Measurements from ENCODE around the gene KRTAP10-4. TPM values are rescaled to one million over a fixed set of nuclear protein-coding genes. Genes with fewer than 3 reads are reported as not detected.
"Not testable (repeated sequence)": the region's sequence is repeated elsewhere in the genome, so short reads cannot be mapped to it uniquely, and the experiment has no call there.

KRTAP10-4 gene
- total RNA-seq, 1 donor from 2014 or later, result not detected

DNA sequence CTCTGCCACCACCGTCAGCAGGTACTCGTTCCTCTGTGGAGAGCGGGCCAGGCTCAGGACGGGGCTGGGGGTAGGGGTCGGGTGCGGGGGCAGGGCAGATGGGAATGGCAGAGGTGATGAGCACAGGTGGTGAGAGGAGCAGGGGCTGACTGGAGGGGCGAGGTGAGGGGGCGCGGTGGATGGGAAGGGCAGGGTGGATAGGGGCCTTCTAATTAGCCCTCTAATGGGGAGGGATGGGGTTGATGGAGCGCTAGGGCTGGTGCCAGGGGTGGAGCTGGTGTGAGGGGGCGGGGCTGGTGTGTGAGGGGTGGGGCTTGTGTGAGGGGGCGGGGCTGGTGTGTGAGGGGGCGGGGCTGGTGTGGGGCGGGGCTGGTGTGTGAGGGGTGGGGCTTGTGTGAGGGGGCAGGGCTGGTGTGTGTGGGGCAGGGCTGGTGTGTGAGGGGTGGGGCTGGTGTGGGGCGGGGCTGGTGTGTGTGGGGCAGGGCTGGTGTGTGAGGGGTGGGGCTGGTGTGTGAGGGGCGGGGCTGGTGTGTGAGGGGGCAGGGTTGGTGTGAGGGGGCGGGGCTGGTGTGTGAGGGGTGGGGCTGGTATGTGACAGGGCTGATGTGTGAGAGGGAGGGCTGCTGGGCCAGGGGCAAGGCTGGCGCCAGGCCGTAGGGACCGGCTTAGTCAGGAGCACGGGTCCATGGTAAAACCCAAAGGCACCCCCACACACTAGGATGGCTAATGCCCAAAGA, 39.5 kb upstream of the KRTAP10-4 start:
- no peak for DNase-seq (ENCODE audit: low spot score in 2 of 2)
- no peak for FAIRE-seq

DNA sequence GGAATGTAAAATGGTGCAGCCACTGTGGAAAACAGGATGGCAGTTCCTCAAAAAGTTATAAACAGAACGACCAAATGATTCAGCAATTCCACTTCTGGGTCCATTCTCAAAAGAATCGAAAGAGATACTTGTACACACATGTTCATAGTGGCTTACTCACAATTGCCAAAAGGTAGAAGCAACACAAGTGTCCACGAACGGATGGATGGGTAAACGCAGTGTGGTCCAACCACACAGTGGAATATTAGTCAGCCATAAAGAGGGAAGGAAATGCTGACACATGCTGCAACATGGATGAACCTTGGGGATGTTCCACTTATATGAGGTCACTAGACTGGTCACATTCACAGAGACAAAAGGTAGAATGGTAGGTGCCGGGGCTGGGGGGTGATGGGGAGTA, 38.8 kb upstream of the KRTAP10-4 start:
- FAIRE-seq (no peak), DNase-seq (ENCODE audit: low spot score in 2 of 2) (no peak)

DNA sequence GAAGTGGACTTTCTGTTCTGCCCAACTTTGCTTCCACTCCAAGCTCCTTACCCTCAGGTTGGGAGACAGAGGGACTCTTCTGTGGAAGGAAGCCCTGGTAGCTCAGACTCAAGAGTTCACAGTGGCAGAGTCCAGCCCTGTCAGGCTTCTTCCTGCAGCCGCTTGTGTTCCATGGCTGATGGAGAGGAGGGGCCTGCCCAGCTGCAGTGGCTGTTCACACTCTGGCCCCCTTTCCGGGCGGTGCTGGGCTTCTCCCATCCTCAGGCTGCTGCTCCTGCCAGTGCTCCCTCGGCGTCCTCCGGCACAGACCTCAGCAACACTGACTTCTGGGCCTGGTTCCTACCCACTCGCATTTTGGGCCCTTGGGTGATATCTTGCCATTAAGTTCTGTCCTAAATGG, 37.6 kb upstream of the KRTAP10-4 start:
- FAIRE-seq (no peak), DNase-seq (ENCODE audit: low spot score in 2 of 2) (no peak)

DNA sequence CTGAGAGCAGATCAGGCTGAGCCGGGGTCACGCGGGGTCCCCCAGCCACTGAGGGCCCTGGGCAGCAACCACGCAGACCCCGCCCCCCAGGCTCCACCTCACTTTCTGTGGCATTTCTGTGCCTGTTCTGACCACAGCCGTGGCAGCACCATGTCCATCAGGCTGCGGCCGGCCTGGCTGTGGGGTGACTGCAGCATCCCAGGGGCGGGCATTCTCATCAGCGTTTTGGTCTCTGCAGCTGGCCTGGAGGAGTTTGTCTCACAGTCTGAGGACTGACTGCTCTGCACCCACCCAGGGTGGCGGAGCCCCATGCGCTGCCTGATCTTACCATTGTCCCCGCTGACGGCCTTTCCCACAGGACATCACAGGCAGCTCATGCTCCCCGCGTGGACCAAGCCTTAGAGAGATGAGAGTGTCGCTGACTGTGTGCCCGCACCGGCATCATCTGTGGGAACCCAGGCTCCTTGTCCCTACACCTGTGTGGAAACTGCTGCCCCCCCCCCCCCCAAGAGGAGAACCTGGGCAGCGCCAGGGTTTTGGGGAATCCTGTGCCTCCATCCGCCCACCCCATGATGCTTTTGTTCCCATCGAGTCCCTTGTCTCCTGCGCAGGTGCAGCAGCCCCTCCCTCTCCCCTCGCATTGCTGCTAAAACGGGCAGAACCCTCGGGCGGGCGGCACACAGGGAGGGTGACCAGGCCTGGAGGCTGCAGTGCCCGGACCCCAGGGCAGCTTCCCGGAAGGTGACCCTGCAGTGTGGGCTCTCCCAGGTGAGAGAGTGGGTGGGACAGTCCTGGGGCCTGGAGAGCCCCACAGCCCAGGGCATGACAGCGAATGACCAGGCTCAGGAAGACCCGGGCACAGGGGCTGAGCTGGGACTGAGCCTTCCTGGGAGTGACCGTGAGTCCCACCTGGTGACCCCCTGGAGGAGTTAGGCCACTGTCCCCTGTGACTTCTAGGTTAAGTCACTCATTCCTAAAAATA, 35.3 kb upstream of the KRTAP10-4 start:
- DNase-seq (ENCODE audit: low spot score in 2 of 2) (no peak), FAIRE-seq (no peak)

DNA sequence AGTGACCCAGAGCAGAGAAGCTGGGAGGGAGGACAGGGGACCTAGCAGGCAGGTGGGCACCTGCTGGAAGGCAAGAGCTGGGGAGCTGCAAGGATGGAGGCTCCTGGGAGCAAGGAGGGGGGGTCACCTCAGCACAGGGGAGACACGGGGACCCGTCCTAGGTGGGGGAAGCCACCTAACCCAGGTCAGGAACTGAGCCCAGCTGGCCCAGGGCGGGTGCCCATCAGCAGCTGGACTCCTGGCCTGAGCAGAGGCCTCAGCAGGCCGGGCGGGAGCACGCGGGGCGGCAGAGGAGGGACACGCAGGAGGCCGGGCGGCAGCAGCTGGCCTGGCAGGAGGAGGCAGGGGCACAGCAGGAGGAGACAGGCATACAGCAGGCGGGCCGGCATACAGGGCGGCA, 34.5 kb upstream of the KRTAP10-4 start:
- DNase-seq (ENCODE audit: low spot score in 2 of 2) (no peak), FAIRE-seq (no peak)

DNA sequence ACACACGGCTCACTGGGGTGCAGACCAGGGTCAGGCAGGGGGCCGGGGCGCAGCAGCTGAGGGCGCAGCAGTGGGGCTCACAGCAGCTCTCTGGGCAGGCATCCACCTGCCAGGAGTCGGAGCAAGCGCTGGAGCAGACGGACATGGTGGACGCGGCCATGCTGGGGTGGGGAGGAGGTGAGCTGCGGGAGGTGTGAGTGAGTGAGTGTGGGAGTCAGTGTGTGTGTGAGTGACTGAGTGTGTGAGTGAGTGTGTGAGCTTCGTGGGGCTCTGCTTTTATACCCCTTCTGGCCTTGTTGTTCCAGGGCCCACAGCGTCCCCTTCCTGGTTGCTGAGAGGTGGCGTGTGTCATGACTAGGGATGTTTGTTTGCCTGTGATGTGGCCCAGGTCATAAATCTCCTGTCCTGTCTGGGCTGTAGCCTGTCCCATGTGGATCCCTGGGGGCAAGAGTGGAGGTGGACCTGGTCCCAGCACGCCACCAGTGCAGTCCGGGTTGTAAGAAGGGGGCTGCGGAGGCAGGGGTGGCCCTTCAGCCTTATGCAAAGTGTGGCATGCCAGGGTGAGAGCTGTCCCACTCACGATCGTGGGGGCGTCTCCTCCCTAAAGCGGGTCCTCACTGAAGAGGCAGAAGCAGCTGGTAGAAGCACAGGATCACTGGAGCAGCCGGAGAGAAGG, 33.4 kb upstream of the KRTAP10-4 start, which contains the start of gene KRTAP10-1:
Gene KRTAP10-1 (minus strand): TSS at position 205 of the 676 bp plus-strand sequence. CDS start 45 bp downstream, at position 160.
- FAIRE-seq (no peak), DNase-seq (ENCODE audit: low spot score in 2 of 2) (no peak)

DNA sequence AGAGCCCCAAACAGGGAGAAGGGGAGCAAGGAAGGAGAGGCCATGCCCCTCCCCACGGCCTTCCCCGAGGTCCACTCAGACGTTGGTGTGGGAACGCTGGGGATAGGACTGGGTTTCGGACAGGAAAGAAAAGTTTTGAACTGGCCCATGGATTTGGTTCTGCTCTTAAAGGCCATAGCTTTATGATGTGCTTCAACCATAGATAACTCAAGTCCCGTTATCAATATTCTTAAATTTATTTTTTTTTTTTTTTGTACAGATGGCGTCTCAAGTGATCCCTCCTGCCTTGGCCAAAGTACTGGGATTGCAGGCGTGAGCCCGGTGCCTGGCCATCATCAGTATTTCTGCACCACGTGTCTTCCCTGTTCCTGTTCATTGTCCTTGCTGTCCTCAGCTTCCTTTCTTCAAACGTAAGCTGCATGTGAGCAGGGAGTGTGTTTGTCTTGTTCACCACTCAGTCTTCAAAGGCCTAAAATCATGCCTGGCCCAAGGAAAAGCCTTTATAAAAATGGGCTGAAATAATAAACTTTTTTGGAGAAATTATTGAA, 32.7 kb upstream of the KRTAP10-4 start:
- FAIRE-seq (no peak), DNase-seq (ENCODE audit: low spot score in 2 of 2) (no peak)

DNA sequence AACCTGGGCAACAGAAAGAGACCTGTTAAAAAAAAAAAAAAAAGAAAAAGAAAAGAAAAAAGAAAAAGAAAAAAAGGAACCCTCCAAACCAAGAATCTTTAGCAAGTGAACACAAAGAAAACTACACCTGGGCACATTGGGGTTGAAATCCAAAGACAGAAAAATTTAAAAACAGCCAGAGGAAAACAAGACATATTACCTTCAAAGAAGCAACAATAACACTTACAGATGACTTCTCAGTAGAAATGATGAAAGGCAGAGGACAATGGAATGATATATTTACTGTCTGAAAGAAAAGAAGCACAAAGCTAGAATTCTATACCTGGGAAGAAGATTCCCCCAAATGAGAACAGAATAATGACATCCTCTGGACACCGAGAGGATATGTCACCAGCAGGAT, 30.8 kb upstream of the KRTAP10-4 start:
- DNase-seq (ENCODE audit: low spot score in 2 of 2) (no peak), FAIRE-seq (no peak)

DNA sequence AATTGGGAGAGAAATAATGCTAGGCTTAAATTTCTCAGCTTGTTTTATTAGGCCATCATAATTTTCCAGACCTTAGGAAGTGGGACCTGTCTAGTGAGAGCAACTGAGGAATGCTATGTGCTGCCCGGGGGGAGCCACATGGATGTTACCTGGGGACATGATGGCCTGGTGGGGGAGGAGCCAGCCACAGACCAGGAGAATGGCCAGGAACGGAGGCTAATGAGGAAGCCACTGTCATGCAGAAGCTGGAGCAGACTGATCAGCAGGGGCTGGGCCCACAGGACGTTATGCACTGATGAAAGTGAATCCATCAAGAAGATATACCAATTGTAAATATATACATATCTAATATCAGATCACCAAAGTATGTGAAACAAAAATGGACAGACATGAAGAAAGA, 29.0 kb upstream of the KRTAP10-4 start:
- DNase-seq (ENCODE audit: low spot score in 2 of 2) (no peak), FAIRE-seq (no peak)

DNA sequence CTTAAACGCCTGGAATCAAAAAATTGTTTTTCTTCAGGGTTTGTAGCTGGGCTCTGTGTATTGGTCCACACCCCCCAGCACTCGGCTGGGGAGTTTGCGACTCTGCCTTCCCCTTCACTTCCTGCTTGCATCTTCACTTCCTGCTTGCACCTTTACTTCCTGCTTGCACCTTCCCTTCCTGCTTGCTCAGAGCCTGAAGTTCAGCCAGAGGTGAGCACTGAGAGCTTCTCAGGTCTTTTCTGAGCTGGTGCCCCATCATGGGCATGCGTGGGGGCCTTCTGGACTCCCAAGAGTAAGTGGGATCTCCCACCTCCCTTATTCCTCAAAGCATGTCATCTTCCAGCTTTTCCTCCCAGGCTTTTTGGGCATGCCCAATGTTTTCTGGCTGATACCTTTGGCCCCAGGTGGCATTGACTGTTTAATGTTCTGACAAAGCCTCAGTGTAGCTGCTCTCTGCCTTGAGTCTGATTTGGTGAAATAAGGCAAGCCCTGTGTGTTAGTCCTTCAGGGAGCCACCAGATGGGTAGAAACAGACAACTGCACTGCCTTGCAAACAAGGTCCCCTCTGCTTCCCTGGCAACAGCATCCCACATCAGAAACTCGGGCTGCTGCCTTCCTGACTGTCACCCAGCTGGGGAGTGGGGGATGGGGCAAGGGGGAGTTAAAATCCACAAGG, 25.7 kb upstream of the KRTAP10-4 start:
- FAIRE-seq, result no peak
- DNase-seq (ENCODE audit: low spot score in 2 of 2), result no peak

DNA sequence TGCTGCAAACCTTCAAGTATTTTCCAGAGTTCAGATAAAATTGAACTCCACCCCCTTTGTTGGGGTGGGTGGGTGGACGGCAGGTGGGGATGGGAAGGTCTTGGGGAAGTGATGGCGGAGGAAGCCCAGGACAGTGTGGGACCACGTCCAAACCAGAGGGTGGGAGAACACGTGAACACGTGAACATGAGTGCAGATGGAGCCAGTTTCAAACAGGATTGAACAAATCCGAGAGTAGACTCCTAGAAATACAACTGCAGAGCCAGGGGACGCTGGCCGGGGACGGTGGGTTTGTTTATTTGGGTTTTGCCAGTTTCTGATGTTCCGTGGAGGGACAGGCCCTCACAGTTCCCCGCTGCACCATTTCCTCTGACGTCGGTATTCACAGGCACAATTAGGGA, 25.1 kb upstream of the KRTAP10-4 start:
- FAIRE-seq (no peak), DNase-seq (ENCODE audit: low spot score in 2 of 2) (no peak)

DNA sequence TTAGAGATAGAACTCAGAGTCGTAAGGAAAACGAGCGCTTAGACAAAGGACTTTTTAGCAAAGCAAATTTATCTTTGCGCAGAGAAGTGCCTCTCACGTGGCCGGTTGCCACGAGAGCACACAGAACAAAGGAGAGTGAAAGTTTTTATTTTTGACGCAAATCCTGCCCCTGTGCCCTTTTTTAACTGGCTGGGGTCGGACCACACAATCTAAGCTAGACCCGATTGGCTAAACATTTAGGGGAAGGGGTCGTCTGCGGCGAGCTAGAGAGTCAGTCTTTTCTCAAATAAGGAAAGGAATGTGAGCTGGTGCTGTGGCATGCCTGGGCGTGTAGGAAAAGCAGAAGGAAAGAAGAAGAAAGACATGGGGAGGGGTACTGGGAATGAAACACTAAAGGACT, 24.6 kb upstream of the KRTAP10-4 start:
- no peak for DNase-seq (ENCODE audit: low spot score in 2 of 2)
- FAIRE-seq, result no peak

DNA sequence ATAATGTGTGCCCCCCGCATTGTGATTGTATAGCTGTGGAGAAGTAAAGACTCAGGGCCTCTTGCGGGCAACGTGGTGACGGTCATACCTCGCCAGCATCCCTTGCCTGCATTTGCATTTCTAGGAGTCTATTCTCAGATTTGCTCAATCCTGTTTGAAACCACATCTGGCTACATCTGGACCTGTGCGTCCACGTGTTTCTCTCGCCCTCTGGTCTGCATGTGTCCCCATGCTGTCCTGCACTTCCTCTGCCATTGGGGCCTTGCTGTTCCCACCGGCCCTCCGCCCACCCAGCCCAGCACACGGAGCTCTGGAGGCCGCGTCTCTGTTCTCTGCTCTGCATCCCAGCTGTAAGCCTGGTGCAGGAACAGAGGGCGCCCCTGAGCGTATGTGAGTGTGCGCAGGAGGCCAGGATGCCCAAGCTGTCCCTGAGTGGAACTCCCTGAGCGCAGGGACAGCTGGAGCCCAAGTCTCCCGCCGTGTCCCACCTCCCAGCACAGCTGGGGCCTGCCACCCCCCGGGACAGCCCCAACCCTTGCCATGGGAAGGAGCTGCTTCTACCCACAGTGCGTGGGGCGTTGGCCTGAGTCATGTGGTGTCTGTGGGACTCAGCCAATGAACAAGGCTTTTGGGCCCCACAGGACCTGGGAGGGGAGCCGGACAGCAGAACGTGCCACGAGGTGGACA, 23.9 kb upstream of the KRTAP10-4 start:
- DNase-seq (ENCODE audit: low spot score in 2 of 2) (no peak), FAIRE-seq (no peak)

DNA sequence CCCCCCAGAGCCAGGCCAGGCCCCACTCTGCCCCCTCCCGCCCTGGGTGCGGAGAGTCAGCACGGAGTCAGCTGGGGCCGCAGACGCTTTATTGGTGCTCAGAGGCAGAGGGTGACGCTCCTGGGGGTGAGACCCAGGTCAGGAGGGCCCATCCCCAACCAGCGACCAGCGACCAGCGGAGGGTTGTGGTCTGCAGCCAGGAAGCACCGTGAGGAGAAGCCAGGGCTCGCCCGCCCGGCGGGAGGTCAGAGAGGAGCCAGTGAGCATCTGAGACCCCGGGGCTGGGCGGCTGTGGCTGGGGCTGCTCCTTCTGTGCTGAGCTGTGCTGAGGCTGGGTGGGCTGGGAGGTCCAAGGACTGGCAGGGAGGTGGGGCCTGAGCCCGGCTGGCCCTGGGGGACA, 23.2 kb upstream of the KRTAP10-4 start:
- FAIRE-seq; DNase-seq (ENCODE audit: low spot score in 2 of 2): not testable (repeated sequence)

DNA sequence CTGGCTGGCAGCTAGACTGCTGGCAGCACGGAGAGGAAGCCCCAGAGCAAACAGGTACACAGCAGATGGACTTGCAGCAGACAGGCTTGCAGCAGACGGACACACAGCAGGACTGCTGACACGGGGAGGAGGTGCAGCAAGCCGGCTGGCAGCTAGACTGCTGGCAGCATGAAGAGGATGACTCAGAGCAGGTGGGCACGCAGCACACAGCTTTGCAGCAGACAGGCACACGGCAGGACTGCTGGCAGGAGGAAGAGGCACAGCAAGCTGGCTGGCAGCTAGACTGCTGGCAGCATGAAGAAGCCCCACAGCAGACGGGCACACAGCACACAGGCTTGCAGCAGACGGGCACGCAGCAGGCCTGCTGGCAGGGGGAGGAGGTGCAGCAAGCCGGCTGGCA, 22.7 kb upstream of the KRTAP10-4 start:
- no peak for FAIRE-seq

DNA sequence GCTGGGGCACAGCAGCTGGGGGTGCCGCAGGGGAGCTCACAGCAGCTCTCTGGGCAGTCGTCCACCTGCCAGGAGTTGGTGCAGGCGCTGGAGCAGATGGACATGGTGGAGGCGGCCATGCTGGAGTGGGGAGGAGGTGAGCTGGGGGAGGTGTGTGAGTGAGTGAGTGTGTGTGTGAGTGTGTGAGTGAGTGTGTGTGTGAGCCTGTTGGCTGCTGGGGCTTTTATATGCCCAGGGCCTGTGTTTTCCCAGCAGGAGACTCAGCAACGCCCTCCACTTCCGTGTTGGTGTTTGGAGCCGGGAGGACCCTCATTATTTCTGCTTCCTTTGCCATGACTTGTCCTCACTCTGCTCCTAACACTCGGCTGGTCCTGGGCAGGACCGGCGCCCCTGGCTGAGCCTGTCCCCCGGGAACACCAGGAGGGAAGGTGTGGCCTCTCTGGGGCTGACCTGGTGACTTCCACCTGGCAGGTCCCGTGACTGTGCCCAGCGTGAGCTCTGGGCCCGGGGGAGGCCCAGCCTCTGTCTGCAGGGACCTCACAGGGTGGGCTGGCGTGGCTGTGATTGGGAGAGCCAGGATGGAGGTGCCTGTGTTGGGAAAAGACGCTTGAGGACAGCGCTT, 22.1 kb upstream of the KRTAP10-4 start, which contains the start of gene KRTAP10-2:
Gene KRTAP10-2 (minus strand): TSS at position 166 of the 622 bp plus-strand sequence. CDS start 47 bp downstream, at position 119.
- no peak for FAIRE-seq
- no peak for DNase-seq (ENCODE audit: low spot score in 2 of 2)

More for the DNA sequence above, 22.7 kb upstream of the KRTAP10-4 start:
- no peak for DNase-seq (ENCODE audit: low spot score in 2 of 2)

DNA sequence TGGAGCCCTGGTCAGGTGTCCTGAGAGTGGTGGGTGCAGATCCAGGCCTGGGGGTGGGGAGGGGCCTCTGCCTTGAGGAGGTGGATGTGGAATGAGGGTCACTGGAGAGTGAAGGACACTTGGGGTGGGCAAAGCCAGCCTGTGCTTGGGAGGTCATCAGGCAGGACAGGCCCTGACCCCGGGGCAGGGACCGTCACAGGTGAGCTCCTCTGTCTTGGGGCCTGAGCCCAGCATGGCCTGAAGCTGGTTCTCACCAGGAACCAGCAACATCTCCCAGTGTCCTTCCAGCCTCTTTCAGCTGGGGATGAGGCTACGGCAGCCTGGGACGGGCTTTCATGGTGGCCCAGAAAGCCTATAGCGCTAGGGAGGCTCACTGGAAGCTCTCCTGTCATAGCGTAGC, 21.4 kb upstream of the KRTAP10-4 start:
- no peak for FAIRE-seq
- no peak for DNase-seq (ENCODE audit: low spot score in 2 of 2)

DNA sequence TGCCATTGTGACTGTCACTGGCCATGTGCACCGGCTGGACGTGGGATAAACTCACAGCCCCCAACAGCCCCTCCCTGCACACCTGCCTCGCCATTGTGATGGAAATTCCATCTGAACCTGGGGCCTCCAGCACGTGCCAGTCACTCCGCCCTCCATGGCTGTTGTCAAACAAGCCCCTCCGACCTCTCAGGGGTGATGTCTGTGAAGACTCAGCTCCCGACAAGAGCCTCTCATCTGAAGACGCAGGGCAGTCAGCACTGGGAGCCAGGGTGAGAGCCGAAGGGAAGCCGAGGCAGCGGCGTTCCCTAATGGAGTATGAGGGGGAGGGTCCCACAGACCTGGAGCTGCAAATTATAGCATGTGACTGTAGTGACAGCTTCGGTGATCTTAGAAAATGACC, 20.8 kb upstream of the KRTAP10-4 start:
- FAIRE-seq (no peak), DNase-seq (ENCODE audit: low spot score in 2 of 2) (no peak)

Measured in frontal cortex (tissue), 4 donors.